H1 (cell line): ENCODE measurements around the gene FARS2. TPM values are rescaled to one million over a fixed set of nuclear protein-coding genes. Genes with fewer than 3 reads are reported as not detected.

Experiments
- CTCF ChIA-PET: fragments of 300-600 bp; sonication (Branson Sonifier 250); formaldehyde crosslinking; loops from one replicate; lab custom pipeline; 2021; ENCODE audit not compliant: partially characterized antibody; lab: Charles Lee
- POLR2A ChIA-PET: fragments of 300-600 bp; sonication (Branson Sonifier 250); formaldehyde crosslinking; loops from one replicate; lab custom pipeline; 2021; ENCODE audit warnings: inconsistent platforms; ENCODE audit not compliant: partially characterized antibody; lab: Charles Lee
- DNase-seq, 2 experiments: peaks; one replicate each; pipeline versions ENCODE4 v3.0.0 to v3.0.0-alpha.2; 2010 to 2022; ENCODE audit warnings: low spot score in 2 of 2, low read depth in 1 of 2, mixed read lengths in 1 of 2
- FAIRE-seq: peaks from 2 replicates; lab custom pipeline; 2011; peaks lifted over from hg19 to GRCh38; lab: Jason Lieb, UNC
- H2AFZ ChIP-seq: 2 replicates; pipeline ENCODE4 v1.8.1; 2012; ENCODE audit warnings: low read length, inconsistent platforms
- H2AK5ac ChIP-seq: 2 replicates; pipeline ENCODE4 v1.6.1; 2013; ENCODE audit warnings: low read depth, low read length
- H2BK120ac ChIP-seq: replicated peaks from 2 replicates; pipeline ENCODE3; 2013; ENCODE audit warnings: low read depth, low read length, inconsistent platforms
- H2BK12ac ChIP-seq: 2 replicates; pipeline ENCODE4 v1.6.1; 2013; ENCODE audit warnings: low read depth, low read length
- H2BK15ac ChIP-seq: 2 replicates; pipeline ENCODE4 v1.6.1; 2013; ENCODE audit warnings: low read length
- H2BK20ac ChIP-seq: 2 replicates; pipeline ENCODE4 v1.6.1; 2013; ENCODE audit warnings: low read length
- H2BK5ac ChIP-seq: 2 replicates; pipeline ENCODE4 v1.6.1; 2013; ENCODE audit warnings: low read depth, low read length
- H3K14ac ChIP-seq: 2 replicates; pipeline ENCODE4 v1.6.1; 2013; ENCODE audit warnings: inconsistent platforms; ENCODE audit not compliant: insufficient read length
- H3K18ac ChIP-seq: 2 replicates; pipeline ENCODE4 v1.6.1; 2013; ENCODE audit warnings: low read length; ENCODE audit errors: extremely low read depth
- H3K23ac ChIP-seq: 2 replicates; pipeline ENCODE4 v1.6.1; 2013; ENCODE audit warnings: inconsistent platforms; ENCODE audit not compliant: insufficient read length
- H3K23me2 ChIP-seq: 2 replicates; pipeline ENCODE4 v1.6.1; 2013; ENCODE audit warnings: low read depth, low read length
- H3K27ac ChIP-seq: 2 replicates; pipeline ENCODE4 v1.6.1; 2011; ENCODE audit warnings: low read depth, low read length, inconsistent platforms
- H3K27me3 ChIP-seq, 4 experiments: replicated peaks in 1 of 4; 1 replicate in 1 of 4; 2 replicates in 3 of 4; pipeline versions ENCODE4 v1.6.1 to v1.8.1; 2011 to 2013; ENCODE audit warnings: low read length in 3 of 4, mild to moderate bottlenecking in 3 of 4, inconsistent platforms in 2 of 4, mixed read lengths in 2 of 4, moderate library complexity in 1 of 4; ENCODE audit not compliant: control insufficient read depth in 3 of 4, insufficient read depth in 3 of 4; ENCODE audit errors: extremely low read depth in 1 of 4
- H3K36me3 ChIP-seq, 4 experiments: 2 replicates each; pipeline versions ENCODE4 v1.6.1 to v1.8.1; 2011 to 2013; ENCODE audit warnings: mild to moderate bottlenecking in 4 of 4, low read length in 3 of 4, moderate library complexity in 2 of 4, control low read depth in 1 of 4, inconsistent platforms in 1 of 4; ENCODE audit not compliant: insufficient read depth in 4 of 4, control insufficient read depth in 2 of 4
- H3K4ac ChIP-seq: replicated peaks from 2 replicates; pipeline ENCODE3; 2013; ENCODE audit warnings: low read length, low read depth, mixed read lengths, inconsistent platforms; ENCODE audit not compliant: insufficient read length
- H3K4me1 ChIP-seq, 4 experiments: replicated peaks in 1 of 4; 1 replicate in 1 of 4; 2 replicates in 3 of 4; pipeline versions ENCODE4 v1.6.1 to v1.8.1; 2011 to 2013; ENCODE audit warnings: low read length in 3 of 4, inconsistent platforms in 2 of 4, mixed read lengths in 1 of 4; ENCODE audit not compliant: insufficient read depth in 4 of 4, control insufficient read depth in 3 of 4
- H3K4me2 ChIP-seq, 2 experiments: 2 replicates each; pipeline versions ENCODE4 v1.6.1 to v1.8.1; 2011 to 2013; ENCODE audit warnings: low read depth in 2 of 2, low read length in 2 of 2, control low read depth in 1 of 2, inconsistent platforms in 1 of 2, mild to moderate bottlenecking in 1 of 2; ENCODE audit not compliant: insufficient read depth in 1 of 2
- H3K4me3 ChIP-seq, 4 experiments: fragments of 200-600, 300-600 bp in 1 of 4; sonication (generic), shearing (Covaris generic), sonication (Bioruptor Twin) in 1 of 4; 2 replicates each; pipeline versions ENCODE4 v1.5.1 to v1.8.1; 2011 to 2016; ENCODE audit warnings: low read length in 4 of 4, low read depth in 3 of 4, control low read depth in 2 of 4, inconsistent platforms in 2 of 4, mild to moderate bottlenecking in 2 of 4, mixed read lengths in 1 of 4, moderate library complexity in 1 of 4; ENCODE audit not compliant: insufficient read depth in 2 of 4; ENCODE audit errors: extremely low read depth in 1 of 4
- H3K56ac ChIP-seq: replicated peaks from 2 replicates; pipeline ENCODE3; 2013; ENCODE audit warnings: low read depth, mild to moderate bottlenecking, mixed read lengths, low read length, inconsistent platforms; ENCODE audit not compliant: insufficient read length
- H3K79me1 ChIP-seq: 2 replicates; pipeline ENCODE4 v1.6.1; 2013; ENCODE audit warnings: low read depth, low read length, control low read depth
- H3K79me2 ChIP-seq, 2 experiments: 2 replicates each; pipeline versions ENCODE4 v1.6.1 to v1.8.1; 2012 to 2013; ENCODE audit warnings: low read length in 2 of 2, mild to moderate bottlenecking in 2 of 2, inconsistent platforms in 1 of 2; ENCODE audit not compliant: insufficient read depth in 2 of 2, control insufficient read depth in 1 of 2
- H3K9ac ChIP-seq, 4 experiments: replicated peaks in 1 of 4; 1 replicate in 1 of 4; 2 replicates in 3 of 4; pipeline versions ENCODE4 v1.6.1 to v1.8.1; 2011 to 2013; ENCODE audit warnings: low read depth in 3 of 4, low read length in 3 of 4, control low read depth in 2 of 4, mild to moderate bottlenecking in 2 of 4, moderate library complexity in 2 of 4, inconsistent platforms in 1 of 4; ENCODE audit errors: extremely low read depth in 1 of 4
- H3K9me3 ChIP-seq, 2 experiments: 2 replicates each; pipeline versions ENCODE4 v1.6.1 to v1.8.1; 2012 to 2013; ENCODE audit warnings: mild to moderate bottlenecking in 2 of 2, moderate library complexity in 2 of 2, control low read depth in 1 of 2, inconsistent platforms in 1 of 2, low read depth in 1 of 2, low read length in 1 of 2, mixed read lengths in 1 of 2; ENCODE audit not compliant: insufficient read depth in 2 of 2
- H4K20me1 ChIP-seq, 2 experiments: replicated peaks in 1 of 2; 2 replicates each; pipeline versions ENCODE3 to v1.8.1; 2011 to 2013; ENCODE audit warnings: inconsistent platforms in 2 of 2, low read length in 2 of 2, mild to moderate bottlenecking in 1 of 2; ENCODE audit not compliant: insufficient read depth in 2 of 2, control insufficient read depth in 1 of 2
- H4K5ac ChIP-seq: 2 replicates; pipeline ENCODE4 v1.6.1; 2013; ENCODE audit warnings: low read length, low read depth, mixed read lengths, inconsistent platforms; ENCODE audit not compliant: insufficient read length
- H4K8ac ChIP-seq: 2 replicates; pipeline ENCODE4 v1.8.0; 2013; ENCODE audit warnings: mild to moderate bottlenecking, moderate library complexity, low read length, inconsistent platforms; ENCODE audit not compliant: insufficient read depth; ENCODE audit errors: extremely low read depth
- H4K91ac ChIP-seq: replicated peaks from 2 replicates; pipeline ENCODE3; 2013; ENCODE audit warnings: low read length, mixed read lengths, inconsistent platforms; ENCODE audit not compliant: insufficient read length
- CBX5 ChIP-seq: fragments of 300-800, 300-1000 bp; sonication (generic); IDR thresholded peaks from 2 replicates; pipeline ENCODE4 v1.7.1; 2016; ENCODE audit warnings: antibody characterized with exemption, low read length, low read depth
- CEBPB ChIP-seq: IDR thresholded peaks from 2 replicates; pipeline ENCODE4 v1.6.1; 2012; ENCODE audit warnings: low read depth, low read length
- HDAC2 ChIP-seq, 2 experiments: fragments of 300-600 bp in 1 of 2; sonication (generic) in 1 of 2; IDR thresholded peaks; 2 replicates each; pipeline ENCODE4 v1.6.1; 2011 to 2012; ENCODE audit warnings: low read depth in 2 of 2, low read length in 2 of 2, mild to moderate bottlenecking in 2 of 2, moderate library complexity in 2 of 2, borderline replicate concordance in 1 of 2, inconsistent platforms in 1 of 2
- JUN ChIP-seq: IDR thresholded peaks from 2 replicates; pipeline ENCODE4 v1.6.1; 2011; ENCODE audit warnings: low read depth, mild to moderate bottlenecking, improper control_type of control experiment, low read length
- JUND ChIP-seq: IDR thresholded peaks from 2 replicates; pipeline ENCODE4 v1.6.1; 2011; ENCODE audit warnings: mild to moderate bottlenecking, improper control_type of control experiment, low read length
- KDM1A ChIP-seq: fragments of 200-600, 300-600 bp; sonication (generic); IDR thresholded peaks from 2 replicates; pipeline ENCODE4 v1.7.1; 2016; ENCODE audit warnings: mild to moderate bottlenecking, low read length, borderline replicate concordance
- MAFK ChIP-seq: IDR thresholded peaks from 2 replicates; pipeline ENCODE4 v1.6.1; 2012; ENCODE audit warnings: low read depth, mild to moderate bottlenecking, improper control_type of control experiment, low read length
- RBBP5 ChIP-seq: IDR thresholded peaks from 2 replicates; pipeline ENCODE4 v1.7.1; 2012; ENCODE audit warnings: low read depth, mild to moderate bottlenecking, inconsistent platforms, low read length, moderate library complexity, borderline replicate concordance
- RNF2 ChIP-seq: fragments of 200-900, 300-1000 bp; sonication (generic); IDR thresholded peaks from 2 replicates; pipeline ENCODE4 v1.7.1; 2016; ENCODE audit warnings: borderline replicate concordance, low read depth, mild to moderate bottlenecking, antibody characterized with exemption, low read length; ENCODE audit not compliant: poor library complexity, severe bottlenecking; ENCODE audit errors: missing control alignments
- SIX5 ChIP-seq: IDR thresholded peaks from 2 replicates; pipeline ENCODE4 v1.6.1; 2011; ENCODE audit warnings: mild to moderate bottlenecking, low read depth, low read length
- SP1 ChIP-seq: IDR thresholded peaks from 2 replicates; pipeline ENCODE4 v1.6.1; 2011; ENCODE audit warnings: low read depth, low read length
- SUZ12 ChIP-seq: fragments of 200-600 bp; sonication (generic); IDR thresholded peaks from 2 replicates; pipeline ENCODE4 v1.6.1; 2012; ENCODE audit warnings: mild to moderate bottlenecking, inconsistent platforms, low read length, moderate library complexity, mixed read lengths
- TCF12 ChIP-seq: IDR thresholded peaks from 2 replicates; pipeline ENCODE4 v1.6.1; 2011; ENCODE audit warnings: low read depth, mild to moderate bottlenecking, low read length
- ZNF274 ChIP-seq: IDR thresholded peaks from 2 replicates; pipeline ENCODE4 v1.7.0; 2012; ENCODE audit warnings: low read length, borderline replicate concordance; ENCODE audit errors: extremely low read depth
- WGBS, 2 experiments: shearing (Covaris generic) in 1 of 2; methylation state at CpG; one replicate each; pipeline versions ENCODE4 v1.1.6 to v1.1.7; 2013 to 2015; ENCODE audit warnings: low lambda C conversion rate in 2 of 2, mixed read lengths in 2 of 2, inconsistent platforms in 1 of 2, low coverage in 1 of 2, missing lambda C conversion rate in 1 of 2; ENCODE audit not compliant: insufficient replicate concordance in 2 of 2, insufficient coverage in 1 of 2, insufficient read length in 1 of 2; ENCODE audit errors: extremely low coverage in 1 of 2, missing lambda C conversion rate in 1 of 2; 5-methylcytosine and 5-hydroxymethylcytosine counted together
- polyA plus RNA-seq, 7 experiments: library from polyadenylated mRNA; depleted of rRNA in 3 of 7; stranded (reverse) in 5 of 7; unstranded in 2 of 7; fragments of >200 nt in 5 of 7; fragments of 200-250 nt in 2 of 7; gene quantifications; 1 replicate in 5 of 7; 2 replicates in 1 of 7; 4 replicates in 1 of 7; pipeline versions ENCODE4 v1.2.1 to v1.2.3, GENCODE V29; 2011 to 2013; ENCODE audit warnings: missing spikeins in 2 of 7, mixed read lengths in 2 of 7
- total RNA-seq: library from RNA; stranded (reverse); fragmentation: NEBNext Ultra II Directional; extraction: Animal tissue kit (Norgen Biotek cat#: 25700); gene quantifications from 2 replicates; pipeline ENCODE4 v1.2.1, GENCODE V29; 2021

FARS2 gene
- total and polyA plus RNA-seq, 2 of the 8 experiments (the other 6 are each of a cell fraction or from before 2014, with no cell fraction given): 11.7 to 14.4 TPM

DNA sequence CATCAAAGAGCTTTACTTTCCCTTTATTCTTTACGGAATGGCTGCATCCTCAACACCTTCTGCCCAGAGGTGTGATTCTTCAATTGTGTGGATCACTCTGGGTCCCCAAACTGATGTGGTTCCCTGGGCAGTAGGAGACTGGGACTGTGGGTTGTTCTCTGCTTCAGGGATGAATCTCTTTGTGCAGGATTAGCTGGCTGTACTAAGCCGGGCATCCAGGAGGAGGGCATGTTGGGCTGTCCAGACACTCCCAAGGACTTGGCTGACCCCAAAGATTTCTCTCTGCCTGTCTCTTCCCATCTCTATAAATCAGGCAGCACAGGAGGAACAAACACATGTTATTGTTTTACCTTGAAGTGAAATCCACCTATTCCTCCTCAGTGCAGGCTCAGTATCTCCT lies 15.3 kb downstream of the FARS2 start:
- Histone ChIP-seq H2AFZ (no peak overlapping the region), H3K9ac (no peak overlapping the region), H2BK120ac (no peak overlapping the region), H3K27ac (no peak overlapping the region), H4K8ac (no peak overlapping the region; the same call in 1 of the 2 replicates), H2BK20ac (no peak overlapping the region), H3K4me1 (peaks cover 0 to 9% (median 0%) of the 10 kb centered on the region in 4 experiments; a peak in 1 of 7 replicates), H4K20me1 (peaks cover 0 to 3% of the 10 kb centered on the region in 2 experiments), H3K36me3 (no peaks in the 10 kb centered on the region), H3K18ac (no peak overlapping the region), H3K14ac (no peak overlapping the region), H2BK12ac (no peak overlapping the region), H4K91ac (no peak overlapping the region), H3K23me2 (no peaks in the 10 kb centered on the region), H3K4ac (no peak overlapping the region), H2BK15ac (no peak overlapping the region), H3K79me2 (peaks cover 0 to 4% of the 10 kb centered on the region in 2 experiments; a peak in 1 of 4 replicates), H3K79me1 (peaks cover 2% of the 10 kb centered on the region; the same call in 1 of the 2 replicates), H2BK5ac (no peak overlapping the region), H2AK5ac (no peak overlapping the region), H3K23ac (no peak overlapping the region), H4K5ac (no peak overlapping the region), H3K27me3 (no peaks in the 10 kb centered on the region), H3K4me2 (no peak overlapping the region), H3K4me3 (no peak overlapping the region), H3K9me3 (no peaks in the 10 kb centered on the region), H3K56ac (no peak overlapping the region)
- ChIA-PET POLR2A (interaction anchor here (1.4 to 1.5 kb wide), 2 partner anchors 15 to 17 kb away, joined by 4 to 5 read pairs; partner anchors contain the start of genes FARS2 and LYRM4), CTCF (interaction anchor here (1.0 to 2.1 kb wide), 5 partner anchors 8 to 62 kb away, joined by 3 to 8 read pairs (median 6); no protein-coding TSS in a partner anchor)
- no peak for FAIRE-seq
- WGBS, 2 experiments: 75% methylated on average over 2 of the region's 2 CpGs; no CpG with 5 or more reads in 1 of the 2 experiments
- no peak for DNase-seq
- TF ChIP-seq JUND (no peak), CBX5 (no peak), TCF12 (no peak), RNF2 (no peak), SIX5 (no peak), RBBP5 (no peak), SP1 (no peak), JUN (no peak), CEBPB (no peak), MAFK (no peak), KDM1A (no peak), ZNF274 (no peak), HDAC2 (IDR thresholded peaks at IDR 0.05; ENCODE audit: borderline replicate concordance in 1 of 2, low read depth in 2 of 2, low read length in 2 of 2) (no peak), SUZ12 (no peak)
